Gastrocnemius medialis (tissue), 4 donors: Measurements from ENCODE around the gene GULP1.

Experiments
- CTCF ChIP-seq, 5 experiments: fragments of 450-650 bp in 3 of 5; fragments of 200-600 bp in 2 of 5; sonication (generic) in 2 of 5; IDR thresholded peaks in 4 of 5; conservative IDR thresholded peaks in 1 of 5; 1 replicate in 4 of 5; 2 replicates in 1 of 5; pipeline ENCODE4 v1.5.1; 2016 to 2019; ENCODE audit warnings: antibody characterized with exemption in 5 of 5, mild to moderate bottlenecking in 3 of 5, moderate library complexity in 3 of 5
- POLR2A ChIP-seq, 2 donors: fragments of 450-650 bp; IDR thresholded peaks; one replicate each; pipeline ENCODE4 v1.6.1; 2017; ENCODE audit warnings: antibody characterized with exemption in 2 of 2, mild to moderate bottlenecking in 2 of 2, moderate library complexity in 2 of 2

GRCh38 chr2:188529710-188530109 is 238.0 kb downstream of the GULP1 start:
- TF ChIP-seq POLR2A (IDR thresholded peaks at IDR 0.05) (no peak), CTCF (IDR thresholded peaks at IDR 0.05 in 4 of 5, conservative IDR thresholded peaks at IDR 0.05 in 1 of 5) (no peak)
